GM10248 (cell line): ENCODE measurements around the gene TULP1.
A peak's percentile ranks its signal among the peaks of the same experiment; 100 is the strongest.

ENCODE experiments used
- CTCF ChIA-PET: fragments of 300-600 bp; sonication (Branson Sonifier 250); formaldehyde crosslinking; extraction: SDS; loops from one replicate; lab custom pipeline; 2021; ENCODE audit warnings: antibody characterized with exemption; lab: Yijun Ruan, JAX
- POLR2A ChIA-PET: fragments of 350-650 bp; sonication (Branson Sonifier 250); formaldehyde crosslinking; extraction: SDS; loops from one replicate; lab custom pipeline; 2020; ENCODE audit warnings: antibody characterized with exemption; lab: Yijun Ruan, JAX
- DNase-seq: peaks from one replicate; pipeline ENCODE4 v3.0.0; 2012; ENCODE audit errors: extremely low spot score
- TF ChIP-seq, protein P1 (sequence below): IDR thresholded peaks from 2 replicates; pipeline ENCODE4 v1.5.1; 2012; ENCODE audit warnings: mild to moderate bottlenecking, low read depth; ENCODE audit errors: extremely low read depth, missing control alignments, control extremely low read depth

The TULP1 gene

DNA sequence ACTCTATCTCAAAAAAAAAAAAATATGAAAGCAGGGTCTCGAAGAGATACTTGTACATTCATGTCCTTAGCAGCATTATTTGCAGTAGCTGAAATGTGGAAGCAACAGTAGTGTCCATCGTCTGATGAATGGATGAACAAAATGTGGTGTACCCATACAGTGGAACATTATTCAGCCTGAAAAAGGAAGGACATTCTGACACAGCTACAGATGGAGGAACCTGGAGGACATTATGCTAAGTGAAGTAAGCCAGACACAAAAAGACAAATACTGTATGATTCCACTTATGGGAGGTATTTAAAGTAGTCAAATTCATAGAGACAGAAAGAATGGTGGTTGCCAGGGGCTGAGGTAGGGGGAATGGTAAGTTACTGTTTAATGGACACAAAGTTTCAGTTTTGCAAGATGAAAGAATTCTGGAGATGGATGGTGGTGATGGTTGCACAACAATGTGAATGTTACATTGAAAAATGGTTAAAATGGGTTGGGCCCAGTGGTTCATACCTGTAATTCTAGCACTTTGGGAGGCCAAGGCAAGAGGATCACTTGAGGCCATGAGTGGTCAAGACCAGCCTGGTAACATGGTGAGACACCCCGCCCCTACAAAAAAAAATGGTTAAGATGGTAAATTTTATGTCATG lies 11.8 kb upstream of the TULP1 start:
- TF ChIP-seq, protein P1, sequence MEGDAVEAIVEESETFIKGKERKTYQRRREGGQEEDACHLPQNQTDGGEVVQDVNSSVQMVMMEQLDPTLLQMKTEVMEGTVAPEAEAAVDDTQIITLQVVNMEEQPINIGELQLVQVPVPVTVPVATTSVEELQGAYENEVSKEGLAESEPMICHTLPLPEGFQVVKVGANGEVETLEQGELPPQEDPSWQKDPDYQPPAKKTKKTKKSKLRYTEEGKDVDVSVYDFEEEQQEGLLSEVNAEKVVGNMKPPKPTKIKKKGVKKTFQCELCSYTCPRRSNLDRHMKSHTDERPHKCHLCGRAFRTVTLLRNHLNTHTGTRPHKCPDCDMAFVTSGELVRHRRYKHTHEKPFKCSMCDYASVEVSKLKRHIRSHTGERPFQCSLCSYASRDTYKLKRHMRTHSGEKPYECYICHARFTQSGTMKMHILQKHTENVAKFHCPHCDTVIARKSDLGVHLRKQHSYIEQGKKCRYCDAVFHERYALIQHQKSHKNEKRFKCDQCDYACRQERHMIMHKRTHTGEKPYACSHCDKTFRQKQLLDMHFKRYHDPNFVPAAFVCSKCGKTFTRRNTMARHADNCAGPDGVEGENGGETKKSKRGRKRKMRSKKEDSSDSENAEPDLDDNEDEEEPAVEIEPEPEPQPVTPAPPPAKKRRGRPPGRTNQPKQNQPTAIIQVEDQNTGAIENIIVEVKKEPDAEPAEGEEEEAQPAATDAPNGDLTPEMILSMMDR = no peak
- POLR2A ChIA-PET = no interaction called here
- CTCF ChIA-PET = interaction anchor here (1.1 to 6.6 kb wide), 12 partner anchors 9 to 502 kb away, joined by 3 to 88 read pairs (median 5); partner anchors contain the start of gene ARMC12
- no peak for DNase-seq

DNA sequence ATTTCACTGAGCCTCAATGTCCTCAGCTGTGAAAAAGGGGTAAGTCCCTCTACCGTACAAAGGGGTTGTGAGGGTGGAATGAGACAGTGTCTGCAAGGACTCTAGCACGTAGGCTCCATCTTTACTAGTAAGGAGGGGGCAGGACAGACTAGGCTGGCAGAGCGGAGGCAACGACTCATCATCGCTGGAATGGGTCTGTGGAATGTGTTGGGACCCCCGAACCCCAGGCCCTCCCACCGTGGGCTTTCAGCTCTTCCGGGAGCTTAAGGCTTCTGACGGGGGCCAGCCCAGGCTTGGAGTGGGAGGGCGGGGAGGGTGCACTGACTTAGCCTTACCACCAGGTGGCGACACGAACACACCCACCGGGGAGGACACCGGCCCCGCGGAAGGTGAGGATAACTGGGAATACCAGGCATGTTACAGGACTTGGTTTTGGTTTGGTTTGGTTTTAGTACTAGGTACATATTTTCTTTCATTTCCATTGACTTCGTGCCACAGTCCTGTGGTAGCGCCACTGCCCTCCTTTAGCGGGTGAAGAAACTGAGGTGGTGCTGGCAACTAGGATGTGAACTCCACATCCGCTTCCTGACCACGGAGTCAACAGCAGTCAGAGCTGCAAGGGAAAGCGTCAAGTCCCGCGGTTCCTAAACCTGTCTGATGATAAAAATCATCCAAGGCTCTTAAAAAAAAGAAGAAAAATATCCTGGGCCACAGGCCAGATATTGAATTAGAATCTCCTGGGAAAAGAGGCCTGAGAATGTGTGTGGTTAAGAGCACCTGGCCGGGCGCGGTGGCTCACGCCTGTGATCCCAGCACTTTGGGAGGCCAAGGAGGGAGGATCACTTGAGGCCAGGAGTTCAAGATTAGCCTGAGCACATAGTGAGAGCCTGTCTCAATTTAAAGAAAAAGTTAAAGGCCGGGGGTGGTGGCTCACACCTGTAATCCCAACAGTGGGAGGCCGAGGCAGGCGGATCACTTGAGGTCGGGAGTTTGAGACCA lies 10.3 kb upstream of the TULP1 start:
- DNase-seq = peak; percentile 87
- CTCF ChIA-PET = interaction anchor here (0.5 to 6.6 kb wide), 40 partner anchors 9 to 504 kb away, joined by 3 to 88 read pairs (median 4); partner anchors contain the start of gene ARMC12
- POLR2A ChIA-PET = interaction anchor here (0.6 kb wide), 1 partner anchor 214 kb away, joined by 4 read pairs; no protein-coding TSS in a partner anchor
- TF ChIP-seq, protein P1 = peak; percentile 88

DNA sequence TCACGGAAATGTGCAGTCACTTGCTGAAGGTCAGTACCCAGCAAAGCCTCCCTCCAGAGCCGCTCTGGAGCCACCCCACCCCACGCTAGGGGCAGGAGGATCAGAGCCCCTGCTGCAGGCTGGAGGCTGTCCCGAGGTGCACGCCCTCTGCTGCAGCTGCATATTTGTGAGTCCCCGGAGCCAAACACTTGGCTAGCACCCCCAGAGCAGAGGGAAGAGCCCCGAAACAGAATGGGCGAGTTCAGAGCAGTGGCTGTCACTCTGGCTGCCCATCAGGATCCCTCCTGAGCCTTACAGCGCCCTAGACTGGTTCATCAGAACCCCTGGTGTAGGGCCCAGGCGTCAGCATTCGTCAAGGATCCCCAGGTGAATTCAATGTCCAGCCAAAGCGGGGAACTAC lies 9.5 kb upstream of the TULP1 start:
- ChIA-PET POLR2A (interaction anchor here (0.6 kb wide), 1 partner anchor 215 kb away, joined by 4 read pairs; no protein-coding TSS in a partner anchor), CTCF (interaction anchor here (0.5 to 6.6 kb wide), 29 partner anchors 8 to 434 kb away, joined by 3 to 88 read pairs (median 5); partner anchors contain the start of gene ARMC12)
- no peak for DNase-seq
- TF ChIP-seq, protein P1 = no peak

DNA sequence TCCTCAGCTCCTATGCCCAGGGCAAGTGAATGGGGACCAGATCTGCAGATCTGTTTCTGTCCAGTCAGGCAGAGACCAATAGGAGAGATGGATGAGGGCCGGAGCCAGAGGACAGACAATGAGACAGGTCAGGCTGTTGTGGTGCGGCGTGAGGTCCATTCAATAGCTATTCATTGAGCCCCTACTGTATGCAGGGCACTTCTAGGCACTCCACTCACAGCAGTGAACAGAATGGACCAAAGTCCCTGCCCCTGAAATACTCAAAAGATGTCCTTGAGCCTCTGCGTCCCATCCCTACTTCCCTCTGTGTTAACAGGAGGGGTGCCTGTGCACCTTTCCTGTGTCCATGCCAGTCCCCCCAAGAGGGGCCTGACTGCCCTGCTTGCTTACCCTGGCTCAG lies 8.5 kb upstream of the TULP1 start:
- DNase-seq = no peak
- CTCF ChIA-PET = interaction anchor here (0.7 to 6.6 kb wide), 9 partner anchors 13 to 217 kb away, joined by 3 to 88 read pairs (median 4); partner anchors contain the start of gene ARMC12
- TF ChIP-seq, protein P1 = no peak
- POLR2A ChIA-PET = no interaction called here

DNA sequence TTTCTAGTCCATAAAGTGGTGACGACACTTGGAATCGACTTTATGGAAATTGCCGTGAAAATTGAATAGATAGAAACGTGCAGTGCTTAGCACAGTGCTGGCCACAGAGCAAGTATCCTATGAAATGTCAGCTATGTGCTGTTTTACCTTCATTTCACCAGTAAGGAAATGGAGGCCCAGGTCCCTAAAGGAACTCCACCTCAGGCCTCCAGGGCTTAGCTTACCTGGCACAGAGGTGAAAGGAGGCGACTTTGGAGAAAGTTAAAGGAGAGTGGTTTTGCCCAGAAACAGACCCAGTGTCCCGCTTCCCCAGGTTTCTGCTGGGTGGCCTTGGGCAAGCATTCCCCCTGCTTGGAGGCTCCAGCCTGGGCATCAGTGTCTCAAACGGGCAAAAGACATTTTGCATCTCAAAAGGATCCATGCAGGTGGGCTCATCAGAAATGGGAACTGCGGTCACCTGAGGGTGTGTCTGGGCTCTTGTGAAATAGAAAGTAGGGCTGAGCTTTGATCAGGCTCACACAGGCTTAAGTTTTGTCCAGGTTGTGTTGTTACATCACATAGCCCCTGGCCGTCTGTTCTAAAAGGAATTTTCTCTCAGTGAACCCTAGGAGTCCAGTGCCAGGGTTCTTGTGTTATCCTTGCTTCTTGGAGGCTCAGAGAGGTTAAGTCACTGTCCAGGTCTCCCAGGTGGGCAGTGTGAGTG lies 6.8 kb upstream of the TULP1 start:
- ChIA-PET CTCF (interaction anchor here (1.6 to 6.6 kb wide), 4 partner anchors 14 to 219 kb away, joined by 4 to 88 read pairs (median 34); partner anchors contain the start of gene ARMC12), POLR2A (no interaction called here)
- TF ChIP-seq, protein P1 = no peak
- no peak for DNase-seq
